ENCODE data around the gene HADHA.

DNA sequence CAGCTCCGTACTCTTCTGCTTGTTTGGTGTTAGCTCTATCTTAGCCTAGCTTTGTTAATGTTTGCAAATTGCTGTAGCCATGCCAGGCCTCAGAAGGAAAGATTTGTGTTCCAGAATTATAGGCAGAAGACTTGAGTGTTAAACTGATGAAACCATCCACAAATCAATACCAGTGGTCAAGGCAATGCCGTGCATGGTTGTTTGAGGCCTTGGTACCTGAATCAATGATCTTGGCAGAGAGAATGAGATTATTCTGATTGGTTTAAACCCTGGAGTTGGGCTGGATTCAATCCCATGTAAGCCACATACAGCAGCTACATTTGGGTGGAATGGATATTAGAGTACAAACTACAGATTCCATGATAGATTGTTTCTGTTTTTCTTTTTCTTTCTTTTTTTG, 5.2 kb upstream of the HADHA start:
- TF ChIP-seq, protein P1, sequence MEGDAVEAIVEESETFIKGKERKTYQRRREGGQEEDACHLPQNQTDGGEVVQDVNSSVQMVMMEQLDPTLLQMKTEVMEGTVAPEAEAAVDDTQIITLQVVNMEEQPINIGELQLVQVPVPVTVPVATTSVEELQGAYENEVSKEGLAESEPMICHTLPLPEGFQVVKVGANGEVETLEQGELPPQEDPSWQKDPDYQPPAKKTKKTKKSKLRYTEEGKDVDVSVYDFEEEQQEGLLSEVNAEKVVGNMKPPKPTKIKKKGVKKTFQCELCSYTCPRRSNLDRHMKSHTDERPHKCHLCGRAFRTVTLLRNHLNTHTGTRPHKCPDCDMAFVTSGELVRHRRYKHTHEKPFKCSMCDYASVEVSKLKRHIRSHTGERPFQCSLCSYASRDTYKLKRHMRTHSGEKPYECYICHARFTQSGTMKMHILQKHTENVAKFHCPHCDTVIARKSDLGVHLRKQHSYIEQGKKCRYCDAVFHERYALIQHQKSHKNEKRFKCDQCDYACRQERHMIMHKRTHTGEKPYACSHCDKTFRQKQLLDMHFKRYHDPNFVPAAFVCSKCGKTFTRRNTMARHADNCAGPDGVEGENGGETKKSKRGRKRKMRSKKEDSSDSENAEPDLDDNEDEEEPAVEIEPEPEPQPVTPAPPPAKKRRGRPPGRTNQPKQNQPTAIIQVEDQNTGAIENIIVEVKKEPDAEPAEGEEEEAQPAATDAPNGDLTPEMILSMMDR (conservative IDR thresholded peaks at IDR 0.05 in 1 of 2, IDR thresholded peaks at IDR 0.05 in 1 of 2; ENCODE audit: low read depth in 1 of 2, low read length in 2 of 2), result no peak
- no peak for TF ChIP-seq EZH2 (IDR thresholded peaks at IDR 0.05; ENCODE audit: low read length, missing control alignments)
